ENCODE results near the gene KLHDC7B.

Gene KLHDC7B

GRCh38 chr22:50575426-50575941 lies 29.8 kb downstream of the KLHDC7B start:
- no peak for DNase-seq

- DNase-seq: no peak
Observed at GRCh38 chr22:50576070-50576469, 30.4 kb downstream of the KLHDC7B start.

- DNase-seq: no peak
Observed at GRCh38 chr22:50576806-50577696, 31.4 kb downstream of the KLHDC7B start.

- DNase-seq: no peak
Observed at GRCh38 chr22:50577697-50577986, 31.9 kb downstream of the KLHDC7B start.

- DNase-seq: no peak
Observed at GRCh38 chr22:50577987-50578775, 32.5 kb downstream of the KLHDC7B start, which contains the start of gene CPT1B. Gene CPT1B, minus strand, starts transcription at chr22:50578427. Its CDS starts 512 bp downstream, at chr22:50577915.

- DNase-seq: no peak
Observed at GRCh38 chr22:50578776-50579310, 33.1 kb downstream of the KLHDC7B start.

- no peak for DNase-seq
Observed at GRCh38 chr22:50579752-50580151, 34.1 kb downstream of the KLHDC7B start.

- no peak for DNase-seq
Observed at GRCh38 chr22:50581031-50581949, 35.6 kb downstream of the KLHDC7B start.

- no peak for DNase-seq
Observed at GRCh38 chr22:50581950-50582492, 36.3 kb downstream of the KLHDC7B start.

GRCh38 chr22:50582493-50583293 lies 37.0 kb downstream of the KLHDC7B start, which contains the start of gene CHKB:
Gene CHKB, minus strand, starts transcription at chr22:50582849. Its CDS starts 68 bp downstream, at chr22:50582781.
- DNase-seq: peak; percentile 98

- no peak for DNase-seq
Observed at GRCh38 chr22:50583294-50583861, 37.7 kb downstream of the KLHDC7B start.

- DNase-seq: no peak
Observed at GRCh38 chr22:50584106-50585096, 38.7 kb downstream of the KLHDC7B start.

GRCh38 chr22:50585238-50585637 lies 39.5 kb downstream of the KLHDC7B start:
- no peak for DNase-seq

- no peak for DNase-seq
Observed at GRCh38 chr22:50585781-50586180, 40.1 kb downstream of the KLHDC7B start.

GRCh38 chr22:50586416-50586815 lies 40.7 kb downstream of the KLHDC7B start:
- DNase-seq: no peak

GRCh38 chr22:50587407-50587806 lies 41.7 kb downstream of the KLHDC7B start:
- DNase-seq: no peak

GRCh38 chr22:50595189-50595588 lies 49.5 kb downstream of the KLHDC7B start:
- no peak for DNase-seq

- DNase-seq: no peak
Observed at GRCh38 chr22:50597097-50597496, 51.4 kb downstream of the KLHDC7B start.

- peak; percentile 65 for DNase-seq
Observed at GRCh38 chr22:50599816-50600455, 54.2 kb downstream of the KLHDC7B start.

Measured in CD4-positive, alpha-beta T cell treated with Interleukin-17A for 1 hour (primary cell).